CD4-positive, alpha-beta T cell treated with Interferon alpha-2 for 1 hour (primary cell): ENCODE results near the gene GPR22.

Experiments
- DNase-seq, 2 donors: peaks; one replicate each; pipeline ENCODE4 v3.0.0-alpha.2; 2020 to 2022

GPR22 gene, protein sequence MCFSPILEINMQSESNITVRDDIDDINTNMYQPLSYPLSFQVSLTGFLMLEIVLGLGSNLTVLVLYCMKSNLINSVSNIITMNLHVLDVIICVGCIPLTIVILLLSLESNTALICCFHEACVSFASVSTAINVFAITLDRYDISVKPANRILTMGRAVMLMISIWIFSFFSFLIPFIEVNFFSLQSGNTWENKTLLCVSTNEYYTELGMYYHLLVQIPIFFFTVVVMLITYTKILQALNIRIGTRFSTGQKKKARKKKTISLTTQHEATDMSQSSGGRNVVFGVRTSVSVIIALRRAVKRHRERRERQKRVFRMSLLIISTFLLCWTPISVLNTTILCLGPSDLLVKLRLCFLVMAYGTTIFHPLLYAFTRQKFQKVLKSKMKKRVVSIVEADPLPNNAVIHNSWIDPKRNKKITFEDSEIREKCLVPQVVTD

DNA sequence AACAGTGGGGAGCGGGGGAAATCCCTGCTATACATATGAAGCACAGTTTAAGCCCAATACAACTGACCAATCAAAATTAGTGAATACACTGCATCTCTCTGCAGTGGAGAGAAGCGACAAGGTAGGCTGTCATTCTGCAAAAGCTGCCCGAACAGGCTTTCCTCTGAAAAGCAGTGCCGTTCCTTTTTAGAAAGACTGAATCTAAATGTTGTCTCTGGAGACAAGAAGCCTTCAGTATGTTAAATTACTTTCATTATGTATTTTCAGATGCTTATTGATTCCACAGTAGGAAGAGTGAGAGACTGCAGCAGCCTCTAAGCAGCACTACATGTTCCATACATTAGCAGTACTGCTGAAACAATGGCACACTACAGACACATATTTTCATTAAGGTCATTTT is at the start of gene GPR22:
Gene GPR22 (plus strand): TSS at position 129 of the 400 bp plus-strand sequence. CDS start 4,004 bp downstream, outside the sequence.
- no peak for DNase-seq

DNA sequence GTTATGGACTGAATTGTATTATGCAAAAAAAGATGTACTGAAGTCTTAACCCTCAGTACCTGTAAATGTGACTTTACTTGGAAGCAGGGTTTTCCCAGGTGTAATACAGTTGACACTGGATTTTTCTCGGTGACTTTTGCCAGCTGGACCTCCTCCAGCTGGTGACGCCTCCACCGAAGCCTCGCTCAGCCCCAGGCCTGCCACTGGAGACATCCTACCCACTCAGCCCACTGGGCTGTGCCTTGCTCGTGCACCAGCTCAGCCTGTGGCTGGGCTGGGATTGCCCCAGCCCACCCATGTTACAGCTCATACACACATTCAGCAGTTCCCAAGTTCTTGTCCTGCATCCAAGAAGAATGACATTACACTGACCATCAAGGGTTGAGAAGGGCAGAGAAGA is 42.4 kb upstream of the GPR22 start:
- no peak for DNase-seq

DNA sequence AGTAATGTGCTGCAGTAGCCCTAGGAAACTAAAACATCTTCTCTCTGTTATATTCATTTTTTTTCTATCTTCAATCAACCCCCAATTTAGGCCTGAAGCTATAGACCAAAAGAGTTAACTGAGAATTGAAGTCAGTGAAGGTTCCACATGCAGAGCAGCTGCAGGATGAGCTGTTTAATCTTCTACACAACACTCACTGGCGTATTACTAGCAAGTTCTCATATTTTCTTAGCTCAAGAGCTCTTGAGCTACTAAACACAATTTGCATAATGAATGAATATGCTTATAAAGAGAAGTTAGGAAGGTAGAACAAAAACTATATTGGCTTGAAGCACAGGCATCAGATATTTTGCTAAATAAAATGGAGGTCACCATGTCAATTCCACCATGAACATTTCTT is 41.2 kb upstream of the GPR22 start:
- no peak for DNase-seq

DNA sequence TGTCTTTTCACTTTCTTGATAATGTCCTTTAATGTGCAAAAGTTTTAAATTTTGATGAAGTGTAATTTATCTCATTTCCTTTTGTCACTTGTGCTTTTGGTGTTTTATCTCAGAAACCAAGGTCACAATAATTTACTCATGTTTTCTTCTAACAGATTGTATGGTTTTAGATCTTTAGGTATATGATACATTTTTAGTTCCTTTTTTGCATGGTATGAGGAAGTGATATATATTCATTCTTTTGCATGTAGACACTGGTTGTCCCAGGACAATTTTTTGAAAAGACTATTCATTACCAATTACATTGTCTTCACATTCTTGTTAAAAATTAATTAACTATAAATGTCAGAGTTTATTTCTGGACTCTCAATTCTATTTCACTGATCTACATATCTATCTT is 39.8 kb upstream of the GPR22 start:
- DNase-seq: no peak

DNA sequence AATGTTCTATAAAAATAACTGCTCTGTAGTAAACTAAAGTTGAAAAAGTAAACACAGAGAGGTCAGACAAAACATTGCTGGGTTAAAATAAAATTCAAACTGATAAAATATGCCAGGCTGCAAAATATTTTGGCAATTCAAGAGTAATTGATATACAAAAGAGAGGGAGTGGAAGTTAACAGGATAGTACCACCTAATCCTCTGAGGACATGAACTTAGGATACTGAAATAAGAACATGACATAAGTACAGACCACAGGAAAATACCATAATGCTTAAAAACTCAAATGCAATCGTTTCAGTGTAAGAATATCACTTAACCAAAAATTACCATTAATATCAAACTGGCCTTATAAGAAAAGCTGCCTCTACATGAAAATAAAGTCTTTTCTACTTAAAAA is 37.6 kb upstream of the GPR22 start:
- no peak for DNase-seq

DNA sequence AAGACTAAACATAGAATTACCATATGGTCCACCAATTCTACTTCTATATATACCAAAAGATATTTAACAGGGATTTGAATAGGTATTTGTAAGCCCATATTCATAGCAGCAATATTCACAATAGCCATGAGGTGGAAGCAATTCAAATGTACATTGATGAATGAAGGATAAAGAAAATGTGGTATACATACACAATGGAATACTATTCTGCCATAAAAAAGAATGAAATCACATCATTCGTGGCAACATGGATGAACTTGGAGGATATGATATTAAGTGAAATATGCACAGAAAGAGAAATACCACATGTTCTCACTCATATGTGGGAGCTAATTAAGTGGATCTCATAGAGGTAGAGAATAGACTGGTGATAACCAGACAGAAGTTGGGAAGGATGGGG is 34.1 kb upstream of the GPR22 start:
- no peak for DNase-seq

DNA sequence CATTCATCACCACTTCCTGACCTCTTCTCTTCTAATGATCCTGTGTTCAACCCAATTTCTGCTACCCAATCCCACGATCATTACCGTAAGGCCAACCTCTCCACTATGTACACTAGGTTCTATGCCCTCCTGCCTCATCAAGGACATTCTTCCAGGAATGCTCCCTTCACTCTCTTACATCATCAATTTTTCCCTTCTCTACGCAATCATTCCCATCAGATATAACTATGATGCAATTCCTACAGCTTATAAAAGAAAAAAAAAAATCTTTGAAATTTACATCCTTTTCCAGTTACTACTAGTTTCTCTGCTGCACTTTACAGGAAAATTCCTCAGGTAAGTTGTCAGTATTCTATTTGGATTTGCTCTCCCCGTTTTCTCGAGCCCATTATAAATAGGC is 30.8 kb upstream of the GPR22 start:
- no peak for DNase-seq

DNA sequence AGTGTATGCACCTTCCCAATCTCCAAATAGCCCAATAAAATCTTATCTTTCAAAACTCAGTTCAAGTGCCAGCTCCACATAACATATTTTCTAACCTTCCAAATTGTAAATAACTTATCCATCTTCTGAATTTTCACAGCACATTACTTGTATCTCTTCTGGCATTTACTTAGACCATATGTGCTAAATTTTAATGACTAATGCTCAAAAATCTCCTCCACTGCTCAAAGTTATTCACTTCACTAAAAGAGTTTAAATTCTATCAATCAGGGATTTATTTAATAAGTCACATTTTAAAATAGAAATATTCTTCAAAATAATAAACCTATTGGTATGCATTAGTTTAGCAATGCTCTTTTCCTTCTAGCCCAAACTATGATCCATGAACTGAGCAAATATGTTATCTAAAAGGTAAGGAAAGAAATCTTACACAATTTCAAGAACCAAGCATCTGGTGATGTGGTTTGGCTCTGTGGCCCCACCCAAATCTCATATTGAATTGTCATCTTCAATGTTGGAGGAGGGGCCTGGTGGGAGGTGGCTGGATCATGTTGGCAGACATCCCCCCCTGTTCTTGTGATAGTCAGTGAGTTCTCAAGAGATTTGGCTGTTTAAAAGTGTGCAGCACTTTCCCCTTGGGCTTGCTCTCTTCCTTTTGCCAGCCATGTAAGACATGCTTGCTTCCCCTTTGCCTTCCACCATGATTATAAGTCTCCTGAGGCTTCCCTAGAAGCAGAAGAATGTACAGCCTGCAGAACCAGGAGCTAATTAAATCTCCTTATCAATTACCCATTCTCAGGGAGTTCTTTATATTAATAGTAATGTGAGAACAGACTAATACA is 28.1 kb upstream of the GPR22 start:
- no peak for DNase-seq

DNA sequence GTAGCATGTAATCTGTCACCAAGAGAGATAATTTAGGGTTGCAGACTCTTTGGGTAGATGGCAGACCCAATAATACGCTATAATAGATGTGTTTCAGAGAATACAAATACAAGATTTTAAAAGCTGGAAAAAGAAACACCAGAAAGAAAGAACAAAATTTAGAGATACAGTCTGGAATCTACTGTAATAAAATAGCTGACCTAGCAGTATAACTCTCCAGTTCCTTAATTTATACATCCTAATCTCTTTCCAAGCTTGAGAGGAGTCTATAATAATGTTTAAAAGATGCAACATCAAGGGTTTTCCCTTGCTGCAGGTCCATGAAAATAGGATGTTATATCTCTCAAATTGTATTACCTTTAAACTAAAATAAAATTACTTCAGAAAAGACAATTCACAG is 27.2 kb upstream of the GPR22 start:
- no peak for DNase-seq

DNA sequence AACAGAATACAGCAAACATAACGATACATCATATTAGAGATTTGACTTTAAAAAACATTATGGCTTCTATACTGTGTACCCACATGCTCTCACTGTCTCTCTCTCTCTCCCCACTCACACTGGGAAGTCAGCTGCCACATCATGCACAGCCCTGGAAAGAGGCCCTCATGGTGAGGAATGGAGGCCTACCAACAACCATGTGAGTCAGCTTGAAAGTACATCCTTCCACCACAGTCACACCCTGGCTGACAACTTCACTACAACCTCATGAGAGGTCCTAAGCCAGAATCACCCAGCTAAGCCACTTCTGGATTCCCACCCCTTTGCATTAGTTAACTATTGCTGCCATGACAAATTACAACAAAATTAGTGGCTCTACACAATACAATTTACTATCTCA is 23.3 kb upstream of the GPR22 start:
- DNase-seq: no peak

DNA sequence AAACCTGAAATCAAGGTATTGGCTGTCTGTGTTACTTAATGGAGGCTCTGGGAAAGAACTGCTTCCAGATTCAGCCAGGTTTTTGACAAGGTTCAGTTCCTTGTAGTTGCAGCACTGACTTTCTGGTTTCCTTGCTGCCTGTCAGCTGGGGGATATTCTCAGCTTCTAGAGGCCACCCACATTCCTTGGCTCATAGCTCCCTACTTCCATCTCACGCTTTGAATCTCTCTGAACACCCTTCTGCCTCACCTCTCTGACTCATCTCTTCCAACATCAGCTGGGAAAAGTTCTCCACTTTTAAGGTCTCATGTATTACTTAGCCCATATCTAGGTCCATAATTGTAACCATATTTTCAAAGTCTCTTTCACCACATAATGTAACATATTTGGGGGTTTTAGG is 22.9 kb upstream of the GPR22 start:
- DNase-seq: no peak

DNA sequence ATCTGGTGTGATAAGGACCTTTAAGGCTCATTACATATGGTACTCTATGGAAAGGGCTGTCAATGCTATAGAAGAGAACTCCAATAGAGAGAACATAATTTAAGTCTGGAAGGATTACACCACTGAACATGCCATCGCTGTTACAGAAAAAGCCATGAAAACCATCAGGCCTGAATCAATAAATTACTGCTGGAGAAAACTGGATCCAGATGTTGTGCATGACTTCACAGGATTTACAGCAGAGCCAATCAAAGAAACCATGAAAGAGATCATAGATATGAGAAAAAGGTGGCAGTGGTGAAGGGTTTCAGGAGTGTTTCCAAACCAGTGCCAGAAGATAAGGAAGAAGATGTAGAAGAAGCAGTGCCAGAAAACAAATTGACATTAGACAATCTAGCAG is 18.9 kb upstream of the GPR22 start:
- no peak for DNase-seq

DNA sequence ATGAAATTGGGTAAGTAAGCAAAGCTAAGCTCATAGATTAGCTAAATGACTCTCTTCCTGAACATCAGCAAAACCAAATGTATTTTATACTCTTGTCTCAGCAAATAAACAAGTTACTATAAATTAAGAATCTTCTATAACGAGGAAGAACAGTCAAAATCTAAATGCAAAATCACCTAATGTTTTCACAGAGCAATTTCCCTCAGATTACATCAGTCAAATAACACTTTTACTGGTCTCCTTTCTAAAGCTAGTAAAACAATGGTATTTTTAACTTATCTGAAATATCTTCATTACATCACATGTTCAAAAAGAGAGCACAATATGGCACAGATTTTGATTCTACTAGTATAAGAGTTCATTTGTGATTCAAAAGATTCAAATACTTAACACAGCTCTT is 16.5 kb upstream of the GPR22 start:
- DNase-seq: no peak

DNA sequence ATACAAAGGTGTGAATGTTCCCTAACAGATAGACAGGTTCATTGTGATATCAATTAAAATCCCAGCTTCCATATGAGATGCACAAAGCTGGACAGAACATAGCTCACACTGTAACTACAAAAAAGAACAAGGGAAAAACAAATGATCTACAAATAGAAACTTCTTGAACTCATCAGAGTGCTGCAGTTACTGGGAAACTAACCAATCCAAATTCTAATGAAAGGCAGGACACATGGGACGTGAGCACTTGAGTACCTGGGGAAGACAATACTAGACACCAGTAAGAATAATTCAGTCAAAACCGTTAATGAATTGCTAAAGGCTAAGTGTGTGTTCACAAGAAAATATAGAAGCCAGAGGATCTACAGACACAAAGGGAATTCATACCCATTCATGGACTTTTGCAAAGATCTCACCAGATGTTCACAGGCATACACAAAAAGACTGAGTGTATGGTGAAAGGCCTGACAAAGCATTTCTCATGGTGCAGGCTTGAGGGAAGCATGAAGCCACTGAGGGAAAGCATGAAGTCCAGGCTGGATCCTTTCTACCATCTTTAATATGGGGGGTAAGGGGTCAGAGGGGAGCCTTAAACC is 7.8 kb upstream of the GPR22 start:
- DNase-seq: no peak

DNA sequence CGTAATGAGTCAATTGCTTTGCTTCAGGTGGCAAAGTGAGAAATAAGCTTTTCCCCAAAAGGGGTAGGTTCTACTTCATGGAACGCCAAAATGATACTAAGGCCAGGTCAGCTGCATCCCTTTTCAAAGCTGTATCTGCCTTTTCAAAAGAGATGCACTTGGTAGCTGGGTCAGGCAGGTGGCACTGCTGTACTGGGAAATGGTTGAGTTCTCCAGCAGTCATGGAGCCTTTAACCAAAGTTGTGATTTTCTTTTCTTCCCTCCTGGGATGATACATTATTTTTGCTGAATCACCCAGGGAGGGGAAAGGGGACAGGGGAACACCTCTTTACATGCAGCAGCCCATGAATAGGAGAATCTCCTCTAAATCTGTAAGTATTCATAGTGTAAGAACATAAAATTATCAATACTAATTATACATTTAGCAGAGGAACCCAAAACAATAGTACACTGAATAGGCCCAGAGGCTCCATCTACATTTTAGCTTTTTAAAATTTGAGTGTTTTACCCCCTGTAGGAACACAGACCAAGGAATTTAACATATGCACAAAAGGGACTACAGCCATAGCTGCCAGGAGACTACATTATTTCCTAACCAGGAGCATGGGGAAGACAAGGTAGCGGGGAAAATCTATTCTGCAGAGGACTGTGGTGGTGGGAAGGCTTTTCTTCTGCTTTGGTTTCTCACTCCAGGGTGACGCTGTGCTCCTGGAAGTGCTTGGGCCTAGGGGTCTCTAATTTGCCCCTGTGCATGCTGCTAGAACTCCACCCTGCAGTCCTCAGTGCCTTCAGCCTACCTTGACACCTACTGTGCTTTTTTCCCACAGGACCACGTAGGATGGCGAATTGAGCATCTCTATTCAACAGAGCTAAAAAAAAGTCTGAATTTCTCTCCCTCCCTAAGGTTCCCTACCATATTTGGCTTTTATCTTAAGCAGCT is 6.4 kb upstream of the GPR22 start:
- peak; percentile 40 to 58 for DNase-seq

DNA sequence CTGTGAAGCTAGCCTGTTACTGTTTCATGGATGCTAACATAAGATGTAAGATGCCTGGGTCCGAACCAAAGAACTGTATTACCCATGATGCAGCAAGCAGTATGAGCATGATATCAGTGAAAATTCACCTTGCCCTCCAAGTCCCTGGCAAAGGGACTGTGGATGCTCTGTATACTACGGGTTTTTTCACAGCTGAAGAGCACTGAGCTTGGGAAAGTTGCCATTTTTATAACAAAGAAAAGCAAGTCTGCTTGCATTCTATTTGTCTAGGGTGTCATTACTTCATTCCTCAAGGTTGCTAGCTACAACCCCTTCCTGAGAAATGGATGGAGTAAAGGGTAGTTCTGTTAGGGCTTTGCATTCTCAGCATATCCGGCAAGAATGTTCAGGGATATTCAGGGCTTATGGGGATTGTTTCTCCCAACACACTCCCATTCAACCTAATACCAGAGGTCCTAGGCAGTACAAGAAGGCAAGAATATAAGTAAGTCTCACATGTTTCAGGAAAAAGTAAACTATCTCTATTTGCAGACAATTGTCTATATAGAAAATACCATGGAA is 5.1 kb upstream of the GPR22 start:
- no peak for DNase-seq

DNA sequence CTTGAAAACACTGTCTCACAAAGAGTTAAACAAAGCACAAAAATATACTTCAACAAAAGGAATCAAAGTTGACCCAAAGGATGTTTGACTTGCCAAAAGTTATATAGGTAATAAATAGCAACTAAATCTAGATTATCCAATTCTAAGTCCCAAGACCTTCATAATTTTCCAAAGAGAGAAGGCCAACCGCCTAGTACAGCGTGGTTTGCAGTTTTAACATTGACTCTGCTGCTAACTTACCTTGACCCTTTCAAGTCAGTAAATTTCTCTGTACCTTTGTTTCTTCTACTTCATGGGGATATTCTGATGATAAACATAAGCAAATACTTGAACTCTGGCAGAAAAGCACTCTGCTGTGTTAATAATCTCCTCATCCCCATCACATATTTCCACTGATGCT is 1.9 kb upstream of the GPR22 start:
- DNase-seq: no peak

DNA sequence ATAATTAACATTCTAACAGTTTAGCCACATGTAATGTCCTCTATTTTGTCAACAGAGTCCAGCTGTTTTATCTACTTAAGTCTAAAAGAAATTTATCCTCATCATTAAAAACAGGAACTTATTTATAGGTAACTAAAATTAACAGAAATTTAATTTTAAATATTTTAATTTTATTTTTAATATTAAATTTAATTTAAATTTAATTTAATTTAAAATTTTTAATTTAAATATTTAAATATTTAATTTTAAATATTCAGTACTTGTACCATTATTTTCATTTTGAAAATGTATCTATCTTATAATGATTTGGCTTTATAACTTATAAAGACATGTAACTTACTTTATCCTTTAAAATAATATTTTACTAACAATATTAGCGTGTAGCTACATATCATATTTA is 1.0 kb upstream of the GPR22 start:
- no peak for DNase-seq

DNA sequence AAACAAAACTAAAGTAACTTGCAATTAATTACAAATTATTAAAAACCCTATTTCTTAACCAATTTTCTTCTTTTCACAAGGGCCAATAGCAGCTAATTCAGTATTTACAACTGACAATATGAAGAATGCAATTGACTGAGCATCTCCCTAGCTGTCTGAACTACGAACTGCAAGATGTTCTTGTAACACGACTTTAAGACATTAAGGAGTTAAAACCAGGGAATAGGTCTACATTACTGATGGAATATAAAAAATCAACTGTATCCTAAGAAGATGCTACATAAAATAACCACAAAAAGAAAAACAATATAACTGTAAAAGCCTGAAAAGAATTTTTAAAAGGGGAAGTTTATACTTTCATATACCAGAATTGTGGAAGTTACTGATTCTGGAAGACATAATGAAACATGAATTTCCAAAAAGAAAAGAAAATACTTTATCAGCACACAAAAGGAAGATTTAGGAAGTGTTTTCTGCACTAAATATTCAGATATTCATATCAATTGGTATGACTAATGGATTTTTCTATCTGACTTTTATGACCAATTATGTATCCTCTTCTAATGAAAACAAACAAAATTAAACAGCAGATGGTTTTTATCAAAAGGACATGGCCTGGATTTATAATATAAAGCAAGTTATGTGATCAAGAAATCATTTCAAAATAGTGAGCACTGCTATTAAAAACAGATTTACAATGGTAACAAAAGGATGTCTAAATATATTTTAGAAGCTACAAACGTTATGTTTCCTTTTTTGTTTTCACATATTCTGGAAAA is 1.6 kb downstream of the GPR22 start:
- DNase-seq: no peak

DNA sequence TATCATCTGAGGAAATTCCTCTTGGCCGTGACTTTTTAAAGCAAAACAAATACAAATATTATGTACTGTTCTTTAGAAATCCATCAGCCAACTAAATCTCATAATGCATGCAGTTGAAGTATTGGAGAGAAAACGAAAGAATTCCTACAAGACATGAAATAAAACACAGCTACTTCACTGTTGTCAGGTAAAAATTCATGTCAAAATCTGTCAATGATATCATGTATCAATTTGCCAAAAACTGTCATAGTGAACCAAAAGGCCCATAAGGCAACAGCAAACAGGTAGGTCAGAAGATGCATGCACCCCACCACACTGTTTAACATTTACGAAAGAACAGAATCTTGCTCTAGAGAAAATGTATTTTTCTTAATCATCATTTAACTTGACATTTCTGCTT is 2.3 kb downstream of the GPR22 start:
- no peak for DNase-seq

DNA sequence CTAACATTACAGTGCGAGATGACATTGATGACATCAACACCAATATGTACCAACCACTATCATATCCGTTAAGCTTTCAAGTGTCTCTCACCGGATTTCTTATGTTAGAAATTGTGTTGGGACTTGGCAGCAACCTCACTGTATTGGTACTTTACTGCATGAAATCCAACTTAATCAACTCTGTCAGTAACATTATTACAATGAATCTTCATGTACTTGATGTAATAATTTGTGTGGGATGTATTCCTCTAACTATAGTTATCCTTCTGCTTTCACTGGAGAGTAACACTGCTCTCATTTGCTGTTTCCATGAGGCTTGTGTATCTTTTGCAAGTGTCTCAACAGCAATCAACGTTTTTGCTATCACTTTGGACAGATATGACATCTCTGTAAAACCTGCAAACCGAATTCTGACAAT is 4.3 kb downstream of the GPR22 start:
- DNase-seq: no peak

DNA sequence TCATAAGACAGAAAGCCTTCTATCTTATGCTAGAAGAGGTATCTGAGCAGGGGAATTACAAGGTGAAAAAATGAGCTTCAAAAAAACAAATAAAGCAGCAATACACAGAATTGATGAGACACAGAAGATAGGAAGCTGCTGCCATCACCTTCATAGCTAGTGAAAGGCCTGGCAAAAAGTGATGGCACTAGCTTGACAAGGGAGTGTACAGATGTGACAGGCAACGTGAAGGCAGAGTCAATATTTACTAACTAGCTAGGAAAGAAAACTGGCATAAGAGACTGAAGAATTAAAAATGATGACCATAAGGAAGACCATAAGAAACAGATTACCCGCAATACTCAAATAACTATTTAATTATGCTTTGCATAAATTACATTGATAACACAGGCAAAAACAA is 9.4 kb downstream of the GPR22 start:
- DNase-seq: no peak
